GM18519 (cell line): Measurements from ENCODE around the gene PTGES2.

ENCODE experiments used
- ATAC-seq: cut with Tn5 transposase; IDR thresholded peaks from one replicate; pipeline ENCODE4 v1.9.1; 2021; ENCODE audit warnings: mild to moderate bottlenecking, moderate library complexity; ENCODE audit not compliant: unreplicated experiment, low FRiP score

PTGES2 gene

DNA sequence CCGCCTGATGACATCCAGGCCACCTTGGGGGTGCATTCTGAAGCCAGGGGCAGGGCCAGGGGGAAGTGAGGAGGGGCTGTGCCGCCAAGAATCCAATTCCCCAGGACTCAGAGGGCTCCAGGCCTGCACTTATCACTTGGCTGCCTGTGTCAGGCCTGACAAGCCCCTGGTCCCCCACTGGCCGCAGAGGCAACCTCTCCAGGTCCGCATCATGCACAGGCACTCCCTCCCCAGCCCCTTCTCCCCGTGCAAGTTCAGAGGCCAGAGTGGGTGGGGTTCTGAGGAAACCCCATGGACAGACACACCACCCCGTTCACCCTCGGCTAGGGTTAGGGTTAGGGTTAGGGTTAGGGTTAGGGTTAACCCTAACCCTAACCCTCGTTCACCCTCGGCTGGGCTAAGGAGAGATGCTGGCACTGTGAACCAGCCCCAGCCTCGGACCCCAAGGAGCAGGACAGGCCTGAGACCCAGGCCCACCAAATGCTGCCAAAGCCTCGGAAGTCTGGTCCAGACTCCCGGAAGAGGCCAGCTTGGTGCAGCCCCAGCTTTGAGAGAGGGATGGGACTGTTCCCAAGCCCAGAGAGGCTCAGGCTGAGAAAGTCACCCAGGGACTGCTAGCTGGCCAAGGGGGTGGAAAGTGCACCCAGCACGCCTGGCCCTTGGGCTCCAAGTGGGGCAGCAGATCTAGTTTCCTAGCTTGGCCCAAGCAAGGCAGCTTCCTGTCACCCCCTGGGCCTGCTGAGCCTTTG is 26.6 kb upstream of the PTGES2 start:
- no peak for ATAC-seq

DNA sequence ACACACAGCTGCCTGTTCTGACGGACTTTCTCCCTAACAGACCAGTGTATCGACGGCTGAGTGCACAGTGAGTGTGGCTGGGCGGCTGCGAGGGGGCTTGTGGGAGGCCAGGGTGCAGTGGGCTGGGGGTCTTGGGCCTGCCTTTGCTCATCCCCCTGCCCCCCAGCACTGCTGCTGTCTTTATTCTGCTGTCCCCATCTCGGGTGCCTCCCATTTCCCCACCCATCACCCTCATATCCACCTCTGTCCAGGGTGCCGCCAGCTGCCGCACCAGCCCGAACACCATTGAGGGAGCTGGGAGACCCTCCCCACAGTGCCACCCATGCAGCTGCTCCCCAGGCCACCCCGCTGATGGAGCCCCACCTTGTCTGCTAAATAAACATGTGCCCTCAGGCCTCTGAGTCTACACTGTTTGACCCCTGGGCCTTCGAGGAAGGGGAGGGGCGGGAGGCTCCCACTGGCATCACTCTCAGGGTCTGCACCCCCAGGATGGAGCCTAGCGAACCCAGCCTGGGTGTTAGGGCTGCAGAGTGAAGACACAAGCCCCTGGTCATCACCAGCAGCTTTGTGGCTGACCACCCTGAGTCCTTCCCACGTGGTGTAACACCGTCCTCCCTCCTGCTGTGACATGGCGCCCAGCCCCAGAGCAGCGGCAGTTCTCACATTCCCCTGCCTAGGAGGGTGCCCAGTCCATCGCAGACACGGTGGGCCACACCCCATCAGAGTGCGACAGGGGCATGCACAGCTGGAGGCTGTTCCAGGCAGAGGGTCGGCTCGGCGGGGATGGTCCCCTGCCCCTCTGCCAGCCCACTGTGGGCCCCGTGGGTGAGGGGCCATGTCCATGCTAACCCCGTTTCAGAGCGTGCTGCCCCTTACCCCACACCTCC is 25.8 kb upstream of the PTGES2 start:
- ATAC-seq: no peak

DNA sequence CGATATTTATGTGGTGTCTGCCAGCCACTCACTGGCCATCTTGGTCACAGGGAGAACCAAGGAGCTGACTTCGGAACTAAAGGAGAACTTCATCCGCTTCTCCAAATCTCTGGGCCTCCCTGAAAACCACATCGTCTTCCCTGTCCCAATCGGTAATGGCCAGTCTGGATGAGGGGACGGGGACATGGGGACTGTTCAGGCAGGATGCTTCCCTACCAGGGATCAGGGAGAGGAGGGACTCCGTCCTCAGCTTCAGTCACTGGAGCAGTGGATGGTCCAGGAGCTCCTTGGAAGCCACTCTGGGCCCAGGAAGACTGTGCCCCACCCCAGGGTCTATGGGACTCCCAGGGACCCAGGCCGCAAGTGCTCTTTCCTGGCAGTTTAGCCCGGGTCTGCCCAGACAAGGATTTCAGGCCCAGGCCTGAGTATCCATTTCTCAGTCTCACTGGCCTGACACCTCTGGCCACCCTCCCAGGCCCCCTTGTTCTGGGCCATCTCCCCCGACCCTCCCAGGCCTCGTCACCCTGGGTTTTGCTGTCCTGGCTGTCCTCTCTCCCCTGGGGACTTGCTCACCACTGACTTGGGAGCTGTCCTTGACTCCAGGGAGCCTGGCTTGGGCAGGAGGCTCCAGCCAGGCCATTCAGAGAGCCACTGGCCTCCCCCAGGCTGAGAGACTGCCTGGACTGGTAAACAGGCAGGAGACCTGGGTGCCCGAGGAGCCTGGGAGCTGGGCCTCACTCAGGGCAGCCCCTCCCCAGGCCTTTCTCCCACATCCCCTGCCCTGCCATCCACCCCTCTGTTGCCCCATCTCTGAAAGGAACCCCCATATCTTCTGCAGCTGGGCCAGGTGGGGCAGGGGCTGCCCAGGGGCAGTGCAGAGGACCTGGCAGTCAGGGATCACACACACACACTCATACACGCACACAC is 24.9 kb upstream of the PTGES2 start:
- no peak for ATAC-seq

DNA sequence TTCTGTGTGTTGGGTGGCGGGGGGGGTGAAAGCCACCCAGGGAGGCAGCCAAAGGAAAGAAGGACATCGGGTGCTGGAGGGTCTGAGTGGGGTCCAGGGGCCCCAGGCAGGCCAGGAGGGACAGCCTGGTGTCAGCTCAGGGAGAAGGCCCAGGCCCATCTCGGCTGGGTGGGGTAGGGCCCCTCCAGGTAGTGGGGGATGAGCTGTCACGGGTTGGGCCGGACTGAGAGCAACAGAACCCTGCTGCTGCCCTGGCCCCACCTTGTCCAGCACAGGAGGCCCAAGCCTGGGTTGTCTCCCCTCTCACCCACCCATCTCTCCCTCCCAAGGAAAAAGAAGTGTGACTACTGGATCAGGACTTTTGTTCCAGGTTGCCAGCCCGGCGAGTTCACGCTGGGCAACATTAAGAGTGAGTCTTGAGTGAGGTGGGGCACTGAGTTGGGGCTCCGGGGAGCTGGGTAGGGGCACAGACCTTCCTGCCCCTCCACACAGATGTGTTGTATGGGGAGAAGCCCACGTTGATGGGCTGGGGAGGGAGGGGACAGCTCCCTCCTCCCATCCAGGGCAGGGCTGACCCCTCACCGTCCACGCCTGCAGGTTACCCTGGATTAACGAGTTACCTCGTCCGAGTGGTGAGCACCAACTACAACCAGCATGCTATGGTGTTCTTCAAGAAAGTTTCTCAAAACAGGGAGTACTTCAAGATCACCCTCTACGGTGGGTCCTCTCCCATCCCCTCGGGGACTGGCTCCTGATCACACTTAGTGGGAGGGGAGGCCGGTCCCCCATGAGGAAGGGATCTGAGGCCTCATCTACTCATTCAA is 24.0 kb upstream of the PTGES2 start:
- ATAC-seq: no peak

DNA sequence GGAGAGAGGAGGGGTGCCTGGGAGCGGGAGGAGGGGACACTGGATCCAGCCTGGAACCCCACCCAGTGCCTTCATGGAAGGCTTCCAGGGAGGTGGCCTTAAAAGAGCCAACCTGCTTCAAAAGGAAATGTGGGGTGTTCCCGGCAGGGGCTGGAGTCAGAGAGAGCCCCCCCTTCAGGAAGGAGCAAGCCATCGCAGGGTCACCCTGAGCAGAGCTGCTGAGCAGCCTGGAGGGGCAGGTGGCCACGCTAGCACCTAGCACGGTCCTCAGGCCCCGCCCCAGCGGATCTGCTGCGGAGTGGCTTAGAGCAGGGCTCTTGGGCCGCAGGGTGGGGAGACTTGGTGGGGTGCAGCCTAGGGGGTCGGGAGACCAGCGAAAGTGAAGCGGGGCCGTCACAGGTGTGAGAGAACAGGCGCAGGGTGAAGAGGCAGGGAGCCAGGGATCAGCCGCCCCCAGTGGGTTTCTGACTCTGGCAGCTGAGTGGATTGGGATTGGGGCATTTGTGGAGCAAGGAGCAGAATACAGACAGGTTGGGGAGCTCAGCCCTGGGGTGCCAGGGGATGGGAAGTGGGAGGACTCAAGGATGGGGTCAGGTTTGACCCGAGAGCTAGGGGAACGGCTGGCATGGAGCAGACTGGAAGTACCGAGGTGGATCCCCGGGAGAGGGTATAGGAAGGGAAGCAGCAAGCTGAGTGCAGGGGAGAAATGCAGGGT is 23.2 kb upstream of the PTGES2 start:
- no peak for ATAC-seq

DNA sequence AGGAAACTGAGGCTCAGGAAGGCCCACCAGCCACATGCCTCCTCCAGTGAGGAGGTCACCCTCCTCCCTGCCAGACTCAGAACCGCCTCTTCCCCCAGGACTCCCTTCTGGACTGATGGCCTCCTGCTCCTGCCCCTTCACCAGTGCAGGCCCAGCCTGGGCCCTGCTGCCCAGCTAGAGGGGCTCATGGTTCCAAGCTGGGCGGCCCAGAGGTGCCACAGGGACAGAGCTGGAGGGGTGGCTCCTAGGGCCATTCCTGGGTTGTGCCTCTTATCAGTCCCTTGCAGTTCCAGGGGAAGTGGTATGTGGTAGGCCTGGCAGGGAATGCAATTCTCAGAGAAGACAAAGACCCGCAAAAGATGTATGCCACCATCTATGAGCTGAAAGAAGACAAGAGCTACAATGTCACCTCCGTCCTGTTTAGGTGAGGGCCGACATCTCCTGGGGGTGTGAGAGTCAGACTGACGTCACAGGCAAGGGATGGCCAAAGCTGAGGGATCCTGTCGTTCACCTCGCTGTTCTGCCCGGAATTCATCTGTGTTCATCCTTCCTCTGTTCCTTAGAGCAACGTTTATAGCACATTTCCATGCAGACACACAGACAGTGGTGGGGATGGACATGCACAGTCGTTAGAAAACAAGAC is 22.5 kb upstream of the PTGES2 start:
- no peak for ATAC-seq

DNA sequence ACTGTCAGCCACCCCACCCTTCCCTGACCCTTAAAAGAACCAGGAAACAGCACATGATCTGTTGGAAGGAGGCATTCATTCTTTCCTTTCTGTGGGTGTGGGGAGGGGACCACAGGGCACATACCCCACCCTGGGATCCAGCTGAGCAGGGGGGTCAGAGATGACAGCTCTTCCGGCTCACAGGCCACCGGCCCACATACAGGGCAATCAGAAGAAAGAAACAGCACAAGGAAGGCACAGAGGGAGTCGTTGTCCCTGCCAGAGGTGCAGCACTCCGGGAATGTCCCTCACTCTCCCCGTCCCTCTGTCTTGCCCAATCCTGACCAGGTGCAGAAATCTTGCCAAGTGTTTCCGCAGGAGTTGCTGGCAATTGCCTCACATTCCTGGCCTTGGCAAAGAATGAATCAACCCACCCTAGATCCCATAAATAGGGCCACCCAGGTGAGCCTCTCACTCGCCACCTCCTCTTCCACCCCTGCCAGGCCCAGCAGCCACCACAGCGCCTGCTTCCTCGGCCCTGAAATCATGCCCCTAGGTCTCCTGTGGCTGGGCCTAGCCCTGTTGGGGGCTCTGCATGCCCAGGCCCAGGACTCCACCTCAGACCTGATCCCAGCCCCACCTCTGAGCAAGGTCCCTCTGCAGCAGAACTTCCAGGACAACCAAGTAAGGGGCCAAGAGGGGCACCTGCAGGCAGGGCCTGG is 21.6 kb upstream of the PTGES2 start, which contains the start of gene LCN2:
Gene LCN2, plus strand, starts transcription at position 453 of the 701 bp plus-strand sequence. Its CDS starts 73 bp downstream, at position 526.
- no peak for ATAC-seq

DNA sequence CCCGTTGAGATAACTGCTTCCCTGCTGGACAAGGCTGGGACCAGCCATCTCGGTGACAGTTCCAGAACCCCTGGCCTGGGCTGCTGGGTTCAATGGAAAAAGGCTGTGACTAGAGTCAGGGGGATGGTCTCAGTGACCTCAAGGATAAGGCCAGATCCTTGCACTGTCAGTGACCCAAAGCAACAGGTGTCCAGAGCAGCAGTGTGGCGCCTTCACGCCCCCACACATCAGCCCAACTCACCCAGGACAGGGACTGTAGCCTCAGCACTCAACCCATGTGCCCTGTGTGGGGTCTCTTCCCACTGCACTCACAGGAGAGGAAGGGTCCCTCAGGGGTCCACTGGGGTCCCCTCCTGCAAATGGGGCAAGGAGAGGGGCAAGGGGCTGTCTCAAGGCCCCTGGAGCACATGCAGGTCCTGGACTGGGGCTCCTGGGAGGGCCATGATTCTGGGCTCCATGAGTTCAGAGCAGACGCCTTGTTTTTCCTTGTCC is 21.0 kb upstream of the PTGES2 start:
- no peak for ATAC-seq

DNA sequence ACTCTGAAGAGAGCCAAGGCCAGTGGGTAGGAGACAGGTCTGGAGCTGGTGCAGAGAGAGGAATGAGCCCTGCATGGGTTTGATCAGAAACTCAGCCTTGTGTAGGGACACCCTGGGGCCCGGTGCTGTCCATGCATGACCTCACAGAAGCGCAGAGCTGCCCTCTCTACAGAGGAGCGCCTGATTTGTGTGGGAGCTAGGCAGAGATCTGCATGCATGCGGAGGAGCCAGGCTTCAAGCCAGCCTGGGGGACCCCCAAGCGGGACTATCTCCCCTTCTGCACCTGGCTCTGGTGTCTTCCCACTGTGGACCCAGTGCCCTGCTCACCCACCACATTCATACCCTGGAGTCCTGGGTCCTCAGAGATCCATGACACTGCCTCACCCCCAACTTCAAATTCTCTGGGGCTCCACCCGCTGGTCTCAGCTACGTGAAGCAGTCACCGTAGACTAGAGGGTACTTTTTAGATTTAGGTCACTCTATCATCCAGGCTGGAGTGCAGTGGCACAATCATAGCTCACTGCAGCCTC is 19.1 kb upstream of the PTGES2 start:
- no peak for ATAC-seq

DNA sequence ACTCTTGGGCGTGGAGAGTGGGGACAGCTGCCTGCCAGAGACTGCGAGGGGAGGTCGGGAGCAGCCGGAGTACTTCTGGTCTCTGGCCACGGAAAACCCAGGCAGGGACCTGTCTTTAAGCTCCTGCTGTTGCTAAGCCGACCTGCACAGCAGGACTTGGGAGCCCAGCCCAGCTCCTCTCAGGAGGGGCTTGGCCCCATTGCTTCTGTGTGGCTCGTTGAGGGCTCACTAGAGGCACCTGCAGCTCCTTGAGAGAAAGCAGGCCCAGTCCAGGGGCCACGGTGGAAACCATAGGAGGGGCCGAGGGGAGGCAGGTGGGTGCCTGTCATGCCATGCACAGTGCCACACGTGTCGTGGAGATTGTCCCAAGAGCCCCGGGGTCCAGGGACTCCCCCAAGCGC is 18.4 kb upstream of the PTGES2 start:
- no peak for ATAC-seq

DNA sequence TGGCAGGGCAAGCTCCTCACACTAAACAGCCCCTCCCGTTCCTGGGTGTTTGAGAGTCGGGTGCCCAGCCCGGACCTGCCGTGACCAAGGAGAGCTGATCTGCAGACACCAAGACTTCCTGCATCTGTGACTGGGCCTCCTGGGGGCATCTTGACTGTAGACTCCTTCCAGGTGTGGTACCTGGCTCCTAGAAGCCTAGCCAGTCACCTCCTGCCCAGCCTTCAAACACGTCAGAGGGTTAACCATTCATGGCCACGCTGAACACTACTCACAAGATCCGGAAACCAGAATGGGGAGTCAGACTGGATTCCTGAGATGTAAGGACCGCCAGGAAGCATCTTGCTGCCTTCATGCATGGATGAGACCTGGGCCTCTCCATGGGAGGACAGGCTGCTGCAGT is 18.0 kb upstream of the PTGES2 start:
- no peak for ATAC-seq

DNA sequence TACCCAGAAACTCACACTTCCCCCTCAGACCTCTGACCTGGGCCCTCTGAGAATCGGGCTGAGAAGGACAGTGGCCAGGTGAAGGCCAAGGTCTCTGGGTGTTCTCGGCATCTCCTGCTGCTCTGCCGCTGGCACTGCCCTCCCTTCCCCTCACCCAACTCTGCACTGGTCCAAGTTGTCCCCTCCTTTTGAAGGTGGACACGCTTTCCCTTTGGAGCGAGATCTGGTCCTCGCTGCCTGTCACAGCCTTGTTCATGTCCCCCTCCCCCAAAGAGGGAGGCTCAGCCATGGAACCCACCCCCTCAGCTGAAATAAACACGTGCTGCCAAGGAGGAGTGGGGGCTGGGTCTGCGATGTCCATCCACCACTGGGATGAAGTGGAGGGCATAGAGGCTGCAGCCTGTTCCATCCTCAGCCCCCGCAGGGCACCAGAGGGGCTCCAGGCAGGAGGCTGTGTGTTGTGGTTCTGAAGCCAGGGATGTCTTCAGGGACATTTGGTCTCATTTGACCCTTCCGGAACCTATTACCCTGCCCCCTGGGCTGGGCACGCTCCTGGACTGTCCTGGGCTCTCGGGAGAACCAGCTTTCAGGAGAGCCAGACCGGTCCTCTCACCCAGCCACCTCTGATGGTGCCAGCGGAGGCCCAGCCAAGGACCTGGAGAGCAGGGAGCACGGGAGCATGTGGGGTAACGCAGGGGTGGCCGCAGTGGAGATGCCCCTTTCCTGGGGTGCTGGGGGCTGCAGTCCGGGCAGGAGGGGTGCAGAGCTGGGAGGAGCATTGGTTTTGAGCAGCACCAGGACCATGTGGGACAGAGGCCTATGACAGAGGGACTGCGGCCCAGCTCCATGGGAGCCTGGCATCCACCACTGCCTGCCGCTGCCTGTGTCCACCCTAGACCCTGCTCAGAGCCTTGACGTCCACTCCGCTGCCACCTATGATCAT is 17.0 kb upstream of the PTGES2 start:
- no peak for ATAC-seq

DNA sequence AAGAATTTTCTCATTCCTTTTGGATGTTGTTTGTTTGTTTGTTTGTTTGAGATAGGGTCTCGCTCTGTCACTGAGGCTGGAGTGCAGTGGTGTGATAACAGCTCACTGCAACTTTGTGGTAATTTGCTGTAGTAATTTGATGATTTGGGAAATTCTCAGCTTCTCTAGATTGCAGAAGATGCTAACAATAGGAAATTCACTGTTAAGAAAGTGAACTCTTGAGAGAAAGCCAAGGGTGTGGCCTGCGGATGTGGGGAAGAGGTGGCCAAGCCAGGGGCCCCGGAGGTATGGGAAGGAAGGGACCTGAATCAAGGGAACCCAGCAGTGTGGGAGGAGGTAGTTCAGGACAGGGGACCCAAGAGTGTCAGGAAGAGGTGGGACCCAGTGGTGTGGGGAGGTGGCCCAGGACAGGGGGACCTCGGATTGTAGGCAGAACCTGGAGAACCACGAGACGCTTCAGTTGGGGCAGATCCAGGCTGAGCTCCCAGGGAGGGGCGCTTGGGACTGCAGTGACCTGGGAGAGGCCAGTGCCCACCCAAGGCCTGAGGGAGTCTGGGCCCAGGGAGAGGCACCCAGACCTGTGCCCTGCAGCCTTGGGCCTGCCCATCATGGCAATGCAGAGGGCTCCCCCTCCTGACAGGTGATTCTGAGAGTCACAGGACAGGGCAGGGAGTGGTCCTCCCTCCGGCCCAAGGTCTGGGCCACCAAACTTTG is 16.2 kb upstream of the PTGES2 start:
- no peak for ATAC-seq

DNA sequence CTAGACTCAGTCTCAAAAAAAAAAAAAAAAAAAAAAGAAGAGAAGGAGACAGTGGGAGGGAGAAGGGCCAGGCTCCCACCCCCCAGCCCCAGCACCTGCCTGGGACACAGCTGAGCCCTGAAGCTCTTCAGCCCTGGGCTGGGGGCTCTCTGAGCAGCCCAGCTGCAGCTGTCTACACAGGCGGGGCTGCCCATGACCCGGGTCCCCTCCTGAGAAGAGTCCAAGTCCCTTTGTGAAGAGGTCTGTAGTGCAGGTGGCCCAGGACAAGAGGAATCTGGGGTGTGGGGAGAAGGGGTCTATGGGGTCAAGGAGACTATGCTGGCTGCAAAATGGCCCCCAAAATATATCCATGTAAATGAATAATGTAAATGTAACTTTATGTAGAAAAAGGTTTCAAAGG is 15.1 kb upstream of the PTGES2 start:
- no peak for ATAC-seq

DNA sequence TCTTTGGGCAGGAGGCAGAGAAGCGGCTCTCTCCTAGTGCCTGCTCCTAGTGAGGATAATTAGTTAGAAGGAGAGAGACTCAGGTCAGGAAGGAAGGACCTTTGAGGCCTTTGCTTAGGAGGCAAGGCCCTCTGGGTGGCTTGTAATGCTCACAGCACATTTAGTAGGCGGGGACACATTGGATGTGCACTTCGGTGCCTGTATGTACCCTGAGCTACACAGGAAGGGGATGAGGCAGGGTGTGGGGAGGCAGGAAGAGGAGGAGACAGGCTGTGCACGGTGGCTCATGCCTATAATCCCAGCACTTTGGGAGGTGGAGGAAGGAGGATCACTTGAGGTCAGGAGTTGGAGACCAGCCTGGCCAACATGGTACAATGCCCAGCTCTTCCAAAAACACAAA is 14.5 kb upstream of the PTGES2 start:
- no peak for ATAC-seq

DNA sequence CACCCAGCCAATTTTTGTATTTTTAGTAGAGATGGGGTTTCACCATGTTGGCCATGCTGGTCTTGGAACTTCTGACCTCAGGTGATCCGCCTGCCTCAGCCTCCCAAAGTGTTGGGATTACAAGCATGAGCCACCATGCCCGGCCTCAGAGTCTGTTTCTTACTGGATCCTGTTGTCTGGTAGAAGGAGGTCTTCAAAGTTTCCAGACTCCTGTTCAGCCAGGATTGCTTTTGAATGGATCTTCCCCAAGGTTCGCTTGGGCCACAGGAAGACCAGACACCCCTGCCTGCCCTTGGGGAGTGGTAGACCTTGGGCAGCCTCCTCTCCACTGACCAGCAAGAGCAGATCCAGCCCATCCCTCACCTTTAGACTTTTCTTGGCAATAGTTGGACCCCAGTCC is 14.1 kb upstream of the PTGES2 start:
- ATAC-seq: no peak
